ENCODE data around the gene ROR1.

The ROR1 gene

GRCh38 chr1:63857478-63857877 lies 83.7 kb downstream of the ROR1 start:
- DNase-seq (ENCODE audit: low spot score), result no peak

- no peak for DNase-seq (ENCODE audit: low spot score)
Observed at GRCh38 chr1:63858153-63858552, 84.3 kb downstream of the ROR1 start.

GRCh38 chr1:63859480-63860275 lies 85.9 kb downstream of the ROR1 start:
- no peak for DNase-seq (ENCODE audit: low spot score)

GRCh38 chr1:63861052-63861691 lies 87.4 kb downstream of the ROR1 start:
- DNase-seq (ENCODE audit: low spot score), result no peak

- no peak for DNase-seq (ENCODE audit: low spot score)
Observed at GRCh38 chr1:63863145-63863544, 89.3 kb downstream of the ROR1 start.

GRCh38 chr1:63864224-63864641 lies 90.4 kb downstream of the ROR1 start:
- DNase-seq (ENCODE audit: low spot score), result no peak

GRCh38 chr1:63865561-63865960 lies 91.7 kb downstream of the ROR1 start:
- no peak for DNase-seq (ENCODE audit: low spot score)

GRCh38 chr1:63866084-63866483 lies 92.3 kb downstream of the ROR1 start:
- DNase-seq (ENCODE audit: low spot score), result peak; percentile 6

GRCh38 chr1:63867429-63868176 lies 93.8 kb downstream of the ROR1 start:
- DNase-seq (ENCODE audit: low spot score), result no peak

GRCh38 chr1:63868268-63868781 lies 94.5 kb downstream of the ROR1 start:
- DNase-seq (ENCODE audit: low spot score), result no peak

- no peak for DNase-seq (ENCODE audit: low spot score)
Observed at GRCh38 chr1:63870152-63870551, 96.3 kb downstream of the ROR1 start.

- no peak for DNase-seq (ENCODE audit: low spot score)
Observed at GRCh38 chr1:63871463-63871862, 97.6 kb downstream of the ROR1 start.

- no peak for DNase-seq (ENCODE audit: low spot score)
Observed at GRCh38 chr1:63873751-63874150, 99.9 kb downstream of the ROR1 start.

GRCh38 chr1:63874278-63874880 lies 100.6 kb downstream of the ROR1 start:
- no peak for DNase-seq (ENCODE audit: low spot score)

- DNase-seq (ENCODE audit: low spot score), result no peak
Observed at GRCh38 chr1:63875636-63876035, 101.8 kb downstream of the ROR1 start.

- DNase-seq (ENCODE audit: low spot score), result no peak
Observed at GRCh38 chr1:63877021-63877767, 103.4 kb downstream of the ROR1 start.

- no peak for DNase-seq (ENCODE audit: low spot score)
Observed at GRCh38 chr1:63877816-63878215, 104.0 kb downstream of the ROR1 start.

GRCh38 chr1:63878932-63879331 lies 105.1 kb downstream of the ROR1 start:
- no peak for DNase-seq (ENCODE audit: low spot score)

GRCh38 chr1:63880958-63881576 lies 107.2 kb downstream of the ROR1 start:
- no peak for DNase-seq (ENCODE audit: low spot score)

GRCh38 chr1:63882048-63882704 lies 108.4 kb downstream of the ROR1 start:
- peak; percentile 37 for DNase-seq (ENCODE audit: low spot score)

All from pons (tissue), 1 donor.